Measurements from ENCODE around the gene ITPRID1. TPM values are rescaled to one million over a fixed set of nuclear protein-coding genes. Genes with fewer than 3 reads are reported as not detected.

The ITPRID1 gene
- total and polyA plus RNA-seq, 2 of the 13 experiments (the other 11 are each of a cell fraction or from before 2014, with no cell fraction given), result not detected

DNA sequence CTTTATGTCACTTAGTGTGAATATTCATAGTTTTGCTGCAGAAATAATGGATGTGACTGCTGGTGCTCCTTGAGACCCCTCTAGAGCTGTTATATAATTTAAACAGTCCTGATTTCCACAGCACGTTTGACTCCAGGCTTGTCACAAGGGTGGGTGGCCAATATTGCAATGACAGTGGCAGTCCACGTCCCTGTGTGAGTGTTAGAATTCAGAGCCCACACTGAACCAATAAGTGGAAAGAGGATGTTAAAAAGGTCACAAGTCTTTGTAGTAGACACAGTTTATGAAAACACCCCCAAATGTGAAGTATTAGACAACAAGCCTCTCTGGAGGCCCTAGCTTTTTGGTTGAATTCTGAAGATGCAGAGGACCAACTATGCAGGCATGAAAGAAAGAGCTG, 175.1 kb downstream of the ITPRID1 start (continued):
- TF ChIP-seq, protein P1, sequence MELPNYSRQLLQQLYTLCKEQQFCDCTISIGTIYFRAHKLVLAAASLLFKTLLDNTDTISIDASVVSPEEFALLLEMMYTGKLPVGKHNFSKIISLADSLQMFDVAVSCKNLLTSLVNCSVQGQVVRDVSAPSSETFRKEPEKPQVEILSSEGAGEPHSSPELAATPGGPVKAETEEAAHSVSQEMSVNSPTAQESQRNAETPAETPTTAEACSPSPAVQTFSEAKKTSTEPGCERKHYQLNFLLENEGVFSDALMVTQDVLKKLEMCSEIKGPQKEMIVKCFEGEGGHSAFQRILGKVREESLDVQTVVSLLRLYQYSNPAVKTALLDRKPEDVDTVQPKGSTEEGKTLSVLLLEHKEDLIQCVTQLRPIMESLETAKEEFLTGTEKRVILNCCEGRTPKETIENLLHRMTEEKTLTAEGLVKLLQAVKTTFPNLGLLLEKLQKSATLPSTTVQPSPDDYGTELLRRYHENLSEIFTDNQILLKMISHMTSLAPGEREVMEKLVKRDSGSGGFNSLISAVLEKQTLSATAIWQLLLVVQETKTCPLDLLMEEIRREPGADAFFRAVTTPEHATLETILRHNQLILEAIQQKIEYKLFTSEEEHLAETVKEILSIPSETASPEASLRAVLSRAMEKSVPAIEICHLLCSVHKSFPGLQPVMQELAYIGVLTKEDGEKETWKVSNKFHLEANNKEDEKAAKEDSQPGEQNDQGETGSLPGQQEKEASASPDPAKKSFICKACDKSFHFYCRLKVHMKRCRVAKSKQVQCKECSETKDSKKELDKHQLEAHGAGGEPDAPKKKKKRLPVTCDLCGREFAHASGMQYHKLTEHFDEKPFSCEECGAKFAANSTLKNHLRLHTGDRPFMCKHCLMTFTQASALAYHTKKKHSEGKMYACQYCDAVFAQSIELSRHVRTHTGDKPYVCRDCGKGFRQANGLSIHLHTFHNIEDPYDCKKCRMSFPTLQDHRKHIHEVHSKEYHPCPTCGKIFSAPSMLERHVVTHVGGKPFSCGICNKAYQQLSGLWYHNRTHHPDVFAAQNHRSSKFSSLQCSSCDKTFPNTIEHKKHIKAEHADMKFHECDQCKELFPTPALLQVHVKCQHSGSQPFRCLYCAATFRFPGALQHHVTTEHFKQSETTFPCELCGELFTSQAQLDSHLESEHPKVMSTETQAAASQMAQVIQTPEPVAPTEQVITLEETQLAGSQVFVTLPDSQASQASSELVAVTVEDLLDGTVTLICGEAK (IDR thresholded peaks at IDR 0.05), result no peak
- TF ChIP-seq, protein P1 (CRISPR knock-in tag; IDR thresholded peaks at IDR 0.05), result no peak
- TF ChIP-seq SP140L (CRISPR knock-in tag; IDR thresholded peaks at IDR 0.05; ENCODE audit: borderline replicate concordance), result no peak
- TF ChIP-seq, protein P2, sequence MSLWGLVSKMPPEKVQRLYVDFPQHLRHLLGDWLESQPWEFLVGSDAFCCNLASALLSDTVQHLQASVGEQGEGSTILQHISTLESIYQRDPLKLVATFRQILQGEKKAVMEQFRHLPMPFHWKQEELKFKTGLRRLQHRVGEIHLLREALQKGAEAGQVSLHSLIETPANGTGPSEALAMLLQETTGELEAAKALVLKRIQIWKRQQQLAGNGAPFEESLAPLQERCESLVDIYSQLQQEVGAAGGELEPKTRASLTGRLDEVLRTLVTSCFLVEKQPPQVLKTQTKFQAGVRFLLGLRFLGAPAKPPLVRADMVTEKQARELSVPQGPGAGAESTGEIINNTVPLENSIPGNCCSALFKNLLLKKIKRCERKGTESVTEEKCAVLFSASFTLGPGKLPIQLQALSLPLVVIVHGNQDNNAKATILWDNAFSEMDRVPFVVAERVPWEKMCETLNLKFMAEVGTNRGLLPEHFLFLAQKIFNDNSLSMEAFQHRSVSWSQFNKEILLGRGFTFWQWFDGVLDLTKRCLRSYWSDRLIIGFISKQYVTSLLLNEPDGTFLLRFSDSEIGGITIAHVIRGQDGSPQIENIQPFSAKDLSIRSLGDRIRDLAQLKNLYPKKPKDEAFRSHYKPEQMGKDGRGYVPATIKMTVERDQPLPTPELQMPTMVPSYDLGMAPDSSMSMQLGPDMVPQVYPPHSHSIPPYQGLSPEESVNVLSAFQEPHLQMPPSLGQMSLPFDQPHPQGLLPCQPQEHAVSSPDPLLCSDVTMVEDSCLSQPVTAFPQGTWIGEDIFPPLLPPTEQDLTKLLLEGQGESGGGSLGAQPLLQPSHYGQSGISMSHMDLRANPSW (CRISPR knock-in tag; IDR thresholded peaks at IDR 0.05; ENCODE audit: borderline replicate concordance), result no peak
- TF ChIP-seq ZBTB39 (CRISPR knock-in tag; IDR thresholded peaks at IDR 0.05), result no peak
- TF ChIP-seq, protein P3, sequence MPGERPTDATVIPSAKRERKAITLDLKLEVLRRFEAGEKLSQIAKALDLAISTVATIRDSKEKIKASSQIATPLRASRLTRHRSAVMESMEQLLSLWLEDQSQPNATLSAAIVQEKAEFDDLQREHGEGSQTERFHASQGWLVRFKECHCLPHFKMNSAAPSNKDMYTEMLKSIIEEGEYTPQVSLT (CRISPR knock-in tag; IDR thresholded peaks at IDR 0.05; ENCODE audit: borderline replicate concordance, low read depth), result no peak
- no peak for TF ChIP-seq NFATC3 (CRISPR knock-in tag; IDR thresholded peaks at IDR 0.05)

Measured in HepG2 (cell line).